Renal cortex interstitium (tissue), 11 donors: ENCODE data around the gene CDHR2. TPM values are rescaled to one million over a fixed set of nuclear protein-coding genes. Genes with fewer than 3 reads are reported as not detected.

Experiments
- DNase-seq, 11 donors: peaks; one replicate each; pipeline ENCODE4 v3.0.0-alpha.2; 2013; ENCODE audit warnings: low read depth in 9 of 11, low spot score in 4 of 11; ENCODE audit errors: extremely low read depth in 1 of 11
- polyA plus RNA-seq, 3 donors: library from polyadenylated mRNA; unstranded; fragments of 120-200 nt; gene quantifications; one replicate each; pipeline ENCODE4 v1.2.1, GENCODE V29; 2013; ENCODE audit not compliant: insufficient read length in 3 of 3

The CDHR2 gene
- polyA plus RNA-seq, 3 donors = 21.5 to 25.8 (median 24.4) TPM

GRCh38 chr5:176606875-176607274, 57.7 kb downstream of the CDHR2 start:
- DNase-seq = no peak

GRCh38 chr5:176608142-176608705, 59.1 kb downstream of the CDHR2 start:
- no peak for DNase-seq

DNA sequence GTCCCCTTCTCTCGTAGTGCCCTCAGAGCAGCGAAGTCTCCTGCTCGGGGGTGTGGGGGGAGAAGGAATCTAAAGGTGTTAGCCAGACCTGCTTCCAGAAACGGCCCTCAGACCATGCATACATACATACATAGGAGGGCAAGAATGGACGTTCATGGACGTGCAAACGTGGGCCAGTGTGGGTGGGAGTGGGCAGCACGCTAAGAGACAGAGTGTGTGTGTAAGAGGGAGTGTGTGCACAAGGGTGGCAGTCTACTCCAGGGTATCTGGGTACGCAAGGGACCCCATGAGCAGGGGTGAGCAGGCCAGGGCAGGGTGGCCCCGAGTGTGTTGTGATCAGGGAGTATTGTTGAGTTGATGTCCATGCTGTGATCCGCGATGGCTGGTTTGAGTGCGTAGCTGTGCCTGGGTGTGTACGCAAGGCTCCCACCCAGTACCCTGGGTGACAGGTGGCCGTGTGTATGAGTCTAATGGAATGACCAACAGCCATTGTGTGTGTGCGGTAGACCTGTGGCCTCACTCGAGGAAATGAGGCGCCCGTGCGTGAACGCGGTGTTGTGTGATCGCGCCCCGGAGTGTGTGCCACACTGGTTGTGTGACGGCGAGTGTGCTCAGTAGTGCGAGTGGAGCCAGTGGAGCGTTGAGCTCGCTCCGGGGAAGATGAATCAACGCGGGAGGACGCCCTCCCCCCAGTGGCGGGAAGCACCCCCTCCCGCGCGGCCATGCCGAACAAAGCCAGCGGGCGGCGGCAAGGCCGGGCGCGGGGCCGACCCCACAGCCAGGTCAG, 60.0 kb downstream of the CDHR2 start:
- DNase-seq = no peak

DNA sequence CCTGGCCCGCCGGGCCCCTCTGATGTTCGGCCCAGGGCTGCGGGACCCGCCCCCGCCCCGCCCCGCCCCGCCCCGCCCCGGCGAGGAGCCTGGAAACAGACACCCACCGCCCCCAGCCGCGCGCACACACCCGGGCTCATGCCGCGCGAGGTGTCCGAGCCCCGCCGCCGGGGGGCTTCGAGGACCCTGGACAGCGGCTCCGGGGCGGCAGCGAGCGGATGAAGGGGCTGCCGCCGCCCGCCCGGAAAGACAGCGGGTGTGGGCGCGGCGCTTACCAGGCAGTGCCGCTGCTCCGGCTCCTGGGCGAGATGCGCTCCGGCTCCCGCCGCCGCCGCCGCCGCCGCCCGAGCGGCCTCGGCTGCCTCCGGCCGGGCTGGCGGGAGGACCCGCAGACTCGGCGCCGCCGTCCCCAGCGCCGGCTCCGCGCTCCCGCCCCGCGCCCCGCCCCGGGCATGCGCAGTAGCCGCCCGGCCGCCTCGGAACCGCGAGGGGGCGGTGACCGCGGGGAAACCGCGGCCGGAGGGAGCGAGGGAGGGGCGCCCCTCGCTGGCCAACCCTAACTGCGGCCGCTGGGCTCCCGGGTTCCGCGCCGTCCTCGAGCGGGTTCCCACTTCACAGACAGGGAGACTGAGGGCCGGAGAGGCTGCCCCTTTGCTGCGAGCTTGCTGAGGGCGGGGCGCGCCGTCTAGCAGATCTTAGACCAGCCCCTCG, 60.7 kb downstream of the CDHR2 start, which contains the start of gene GPRIN1:
Gene GPRIN1 (minus strand): TSS at position 433 of the 711 bp plus-strand sequence. CDS start 10,322 bp downstream, outside the sequence.
- DNase-seq = peak in 6 of 11 donors; percentile 39 to 70 (median 52)

DNA sequence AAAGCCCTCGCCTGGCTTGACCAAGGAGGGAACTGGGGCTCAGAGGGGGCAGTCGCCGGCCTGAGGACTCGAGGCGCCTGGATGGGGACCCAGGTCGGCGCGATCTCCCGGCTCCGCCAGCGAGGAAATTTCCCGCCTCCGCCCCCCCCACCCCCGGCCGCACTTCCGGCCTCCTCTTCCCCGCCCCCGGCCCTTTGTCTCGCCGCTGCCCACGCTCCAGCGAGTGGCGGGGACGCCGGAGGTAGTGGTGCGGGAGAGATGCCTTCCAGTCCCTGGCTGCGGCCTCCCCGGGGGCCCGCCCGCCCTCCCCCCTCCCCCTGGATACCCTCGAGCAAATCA, 61.3 kb downstream of the CDHR2 start:
- no peak for DNase-seq

- DNase-seq = peak in 8 of 11 donors; percentile 76 to 84 (median 79)
These were observed 62.3 kb downstream of the CDHR2 start for GRCh38 chr5:176611435-176611834.

- DNase-seq = no peak
These were observed 62.9 kb downstream of the CDHR2 start for GRCh38 chr5:176612008-176612407.

GRCh38 chr5:176612855-176613254, 63.7 kb downstream of the CDHR2 start:
- DNase-seq = no peak

GRCh38 chr5:176614805-176615478, 65.8 kb downstream of the CDHR2 start:
- no peak for DNase-seq

- DNase-seq = no peak
These were observed 67.4 kb downstream of the CDHR2 start for GRCh38 chr5:176616511-176616910.

GRCh38 chr5:176618783-176619182, 69.6 kb downstream of the CDHR2 start:
- DNase-seq = no peak

DNA sequence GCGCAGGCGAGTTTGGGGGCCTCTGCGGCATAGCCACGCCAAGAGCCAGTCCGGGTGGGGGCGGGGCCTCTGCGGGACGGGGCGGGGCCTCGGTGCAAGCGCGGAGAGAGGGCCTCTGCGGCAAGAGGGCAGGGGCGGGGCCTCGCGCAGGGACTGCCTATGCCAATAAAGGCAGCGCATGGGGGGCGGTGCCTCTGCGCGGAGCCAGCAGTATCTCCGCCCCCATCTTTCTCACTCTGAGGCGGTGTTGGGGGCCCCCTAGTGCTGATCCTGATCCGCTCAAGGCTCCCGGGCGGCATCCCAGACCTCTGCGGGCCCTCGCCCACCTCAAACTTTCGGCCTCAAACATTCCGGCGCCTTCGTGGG, 70.0 kb downstream of the CDHR2 start:
- peak in 7 of 11 donors; percentile 54 to 77 (median 64) for DNase-seq

- no peak for DNase-seq
These were observed 70.6 kb downstream of the CDHR2 start for GRCh38 chr5:176619569-176620332.

GRCh38 chr5:176620333-176620981, 71.3 kb downstream of the CDHR2 start:
- no peak for DNase-seq

DNA sequence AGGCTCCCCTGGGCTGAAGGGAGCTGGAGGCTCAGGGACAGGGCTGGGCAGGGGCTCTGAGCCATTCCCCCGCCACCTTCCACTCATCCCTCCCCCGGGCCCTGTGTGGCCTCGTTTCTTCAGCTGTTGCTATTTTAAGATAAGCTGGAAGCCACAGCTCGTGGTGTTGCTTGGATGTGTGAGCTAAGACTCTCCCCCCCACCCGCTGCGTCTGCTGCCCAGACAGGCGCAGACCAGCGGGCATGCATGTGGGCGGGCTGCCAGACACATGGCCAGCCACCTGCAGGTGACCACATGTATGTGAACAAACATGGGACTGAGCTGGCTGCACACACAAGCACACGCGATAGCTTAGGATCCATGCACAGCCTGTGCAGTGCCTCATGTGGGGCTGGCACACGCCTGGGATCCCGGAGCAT, 72.5 kb downstream of the CDHR2 start:
- DNase-seq = no peak

- no peak for DNase-seq
These were observed 75.0 kb downstream of the CDHR2 start for GRCh38 chr5:176624142-176624541.

DNA sequence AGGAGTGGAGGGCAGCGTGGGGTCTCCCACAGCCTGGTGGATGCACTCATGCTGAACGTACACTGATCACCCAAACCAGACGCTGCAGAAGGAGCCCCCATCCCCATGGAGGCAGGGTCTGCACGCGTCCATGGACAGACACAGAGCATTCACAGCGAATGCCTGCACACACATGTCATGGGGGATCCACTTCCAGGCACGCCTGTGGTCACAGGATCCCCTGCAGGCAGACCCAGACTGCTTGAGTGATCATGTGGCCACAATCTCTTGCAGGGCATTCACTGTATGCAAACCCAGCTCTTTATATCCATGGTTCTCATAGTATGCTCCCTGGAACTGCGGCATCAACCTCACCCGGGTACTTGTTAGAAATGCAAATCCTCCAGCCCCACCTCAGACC, 75.8 kb downstream of the CDHR2 start:
- DNase-seq = no peak

DNA sequence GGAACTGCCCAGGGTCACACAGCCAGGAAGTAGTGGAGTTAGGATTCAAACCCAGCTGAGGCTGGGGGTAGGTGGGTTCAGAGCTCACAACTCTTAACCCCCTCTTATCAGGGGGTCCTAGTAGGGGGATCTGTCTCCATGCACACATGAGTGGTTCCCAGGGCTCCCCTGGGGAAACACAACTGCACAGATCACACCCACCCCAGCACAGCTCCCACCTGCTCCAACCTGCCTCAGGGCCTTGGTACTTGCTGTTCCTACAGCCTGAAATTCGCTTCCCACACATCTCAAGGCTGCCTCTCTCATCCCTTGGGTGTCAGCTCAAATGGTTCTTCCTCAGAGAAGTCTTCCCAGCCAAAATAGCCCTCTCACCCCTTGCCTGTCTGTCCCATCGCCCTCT, 76.4 kb downstream of the CDHR2 start:
- no peak for DNase-seq
